HEK293 (cell line): ENCODE results near the gene USP2.

Experiments
- CTCF ChIP-seq: fragments of 450-650 bp; formaldehyde crosslinking; IDR thresholded peaks from 2 replicates; pipeline ENCODE4 v1.5.1; 2016; ENCODE audit warnings: missing biosample characterization, missing genetic modification characterization
- ZNF677 ChIP-seq: fragments of 450-650 bp; IDR thresholded peaks from 2 replicates; pipeline ENCODE4 v1.5.0; 2018; ENCODE audit warnings: missing biosample characterization, mild to moderate bottlenecking, missing genetic modification characterization, moderate library complexity
- ZSCAN18 ChIP-seq: fragments of 450-650 bp; formaldehyde crosslinking; IDR thresholded peaks from 2 replicates; pipeline ENCODE4 v1.5.1; 2016; ENCODE audit warnings: missing biosample characterization, missing genetic modification characterization

GRCh38 chr11:119427279-119427678 lies 45.8 kb upstream of the USP2 start:
- TF ChIP-seq ZSCAN18 (tag by site-specific recombination) (no peak), CTCF (tag by site-specific recombination) (no peak), ZNF677 (no peak)
